Hindlimb muscle (tissue), 1 donor: Measurements from ENCODE around the gene ATXN1. TPM values are rescaled to one million over a fixed set of nuclear protein-coding genes. Genes with fewer than 3 reads are reported as not detected.
"Not testable (repeated sequence)": the region's sequence is repeated elsewhere in the genome, so short reads cannot be mapped to it uniquely, and the experiment has no call there.

Experiments
- DNase-seq: peaks from one replicate; pipeline ENCODE4 v3.0.0-alpha.2; 2013
- polyA plus RNA-seq: library from polyadenylated mRNA; unstranded; fragments of 120-200 nt; gene quantifications from one replicate; pipeline ENCODE4 v1.2.1, GENCODE V29; 2013; ENCODE audit not compliant: insufficient read length

Gene ATXN1
- polyA plus RNA-seq, 1 donor: 16.1 TPM

GRCh38 chr6:16263464-16264099 is 497.7 kb downstream of the ATXN1 start:
- not testable (repeated sequence) for DNase-seq

GRCh38 chr6:16262773-16263172 is 498.5 kb downstream of the ATXN1 start:
- not testable (repeated sequence) for DNase-seq

GRCh38 chr6:16260602-16261001 is 500.7 kb downstream of the ATXN1 start:
- DNase-seq: not testable (repeated sequence)

DNA sequence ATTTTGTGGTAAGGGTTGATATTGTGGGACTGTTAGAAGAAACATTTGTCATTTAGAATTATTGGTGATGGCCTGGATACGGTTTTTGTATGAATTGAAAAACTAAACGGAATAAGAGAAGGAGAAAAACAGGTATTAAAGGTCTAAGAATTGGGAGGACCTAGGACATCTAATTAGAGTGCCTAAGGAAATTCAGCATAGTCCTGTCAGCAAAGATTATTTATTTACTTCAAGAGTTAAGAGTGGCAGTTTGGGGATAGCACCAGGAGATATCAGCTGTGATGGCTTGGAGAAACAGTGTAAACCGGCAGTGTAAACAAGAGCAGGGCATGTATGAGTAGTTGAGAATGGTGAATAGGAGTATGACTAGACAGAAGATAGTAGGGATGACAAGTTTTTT is 501.7 kb downstream of the ATXN1 start:
- not testable (repeated sequence) for DNase-seq

GRCh38 chr6:16258709-16259075 is 502.6 kb downstream of the ATXN1 start:
- no peak for DNase-seq

- no peak for DNase-seq
Measured at GRCh38 chr6:16257999-16258708, 503.1 kb downstream of the ATXN1 start.

GRCh38 chr6:16256781-16257180 is 504.5 kb downstream of the ATXN1 start:
- DNase-seq: no peak

DNA sequence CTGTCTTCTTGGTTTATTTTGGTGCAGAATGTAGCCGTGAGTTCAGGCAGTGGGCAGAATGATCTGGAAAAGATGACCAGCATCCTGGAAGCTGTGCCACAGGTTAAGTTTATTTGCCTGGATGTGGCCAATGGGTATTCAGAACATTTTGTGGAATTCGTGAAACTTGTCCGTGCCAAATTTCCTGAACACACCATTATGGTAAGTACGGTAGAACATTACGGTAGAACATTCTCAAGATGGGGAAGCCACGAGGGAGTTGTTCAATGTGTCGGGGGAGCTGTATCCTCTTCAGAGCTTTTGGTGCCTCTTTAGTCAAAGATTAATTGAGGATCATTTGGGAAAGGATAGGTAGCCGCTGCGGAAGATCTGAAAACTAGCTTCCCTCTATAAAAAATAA is 506.7 kb downstream of the ATXN1 start:
- no peak for DNase-seq

DNA sequence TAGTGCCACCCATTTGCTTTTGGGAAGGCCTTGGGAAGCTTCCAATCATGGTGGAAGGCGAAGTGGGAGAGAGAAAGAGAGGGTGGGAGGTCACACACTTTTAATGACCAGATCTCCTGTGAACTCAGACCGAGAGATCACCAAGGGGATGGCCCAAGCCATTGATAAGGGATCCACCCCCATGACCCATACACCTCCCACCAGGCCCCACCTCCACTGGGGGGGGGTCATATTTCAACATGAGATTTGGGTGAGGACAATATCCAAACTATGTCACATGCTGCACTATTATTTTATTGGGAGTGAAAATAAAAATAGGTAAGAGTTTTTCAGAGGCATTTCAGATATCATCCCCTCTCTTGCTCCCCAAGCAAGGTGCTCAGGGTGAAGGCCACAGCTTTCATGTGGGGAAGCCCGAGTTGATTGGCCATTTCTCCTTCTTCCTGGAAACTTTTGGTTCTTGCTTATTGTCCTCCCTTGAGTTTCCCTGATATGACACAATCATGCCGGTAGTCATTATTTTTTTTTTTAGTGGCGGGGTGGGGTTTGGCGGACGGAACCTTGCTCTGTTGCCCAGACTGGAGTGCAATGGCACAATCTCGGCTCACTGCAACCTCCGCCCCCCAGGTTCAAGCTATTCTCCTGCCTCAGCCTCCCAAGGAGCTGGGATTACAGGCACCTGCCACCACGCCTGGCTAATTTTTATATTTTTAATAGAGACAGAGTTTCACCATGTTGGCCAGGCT is 507.7 kb downstream of the ATXN1 start:
- DNase-seq: no peak

DNA sequence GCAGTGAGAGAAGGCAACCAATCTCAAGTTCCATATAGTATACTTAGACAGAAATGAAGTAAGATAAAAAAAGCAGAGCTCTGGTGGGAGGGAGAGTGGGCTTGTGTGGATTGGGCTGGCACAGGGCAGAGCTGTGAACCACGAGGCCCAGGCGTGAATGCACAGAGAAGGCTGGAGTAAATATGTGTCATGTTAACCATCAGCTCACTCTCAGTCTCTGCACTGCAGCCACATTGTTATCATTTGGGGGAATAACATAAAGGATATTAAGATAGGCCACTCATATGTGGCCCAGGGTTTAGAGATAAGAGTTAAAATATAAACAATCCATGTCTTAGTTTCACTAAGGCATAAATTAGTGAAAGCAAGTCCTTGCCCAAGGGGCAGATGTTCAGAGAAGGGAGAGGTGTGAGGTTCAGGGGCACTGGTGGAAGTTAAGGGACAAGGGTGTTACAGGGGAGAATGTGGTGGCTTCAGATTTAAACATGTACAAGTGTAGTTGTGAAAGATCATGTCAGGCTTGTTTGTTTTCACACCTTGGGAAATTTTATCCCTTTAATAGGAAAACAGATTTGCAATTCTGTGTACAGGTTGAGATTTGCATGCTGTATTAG is 508.5 kb downstream of the ATXN1 start:
- DNase-seq: no peak

- DNase-seq: no peak
Measured at GRCh38 chr6:16251706-16252105, 509.6 kb downstream of the ATXN1 start.

GRCh38 chr6:16249971-16250370 is 511.3 kb downstream of the ATXN1 start:
- DNase-seq: no peak
